HG03196 (cell line): ENCODE results near the gene BMP5.
"Not testable (repeated sequence)": the region's sequence is repeated elsewhere in the genome, so short reads cannot be mapped to it uniquely, and the experiment has no call there.

Experiments used
- ATAC-seq: cut with Tn5 transposase; IDR thresholded peaks from one replicate; pipeline ENCODE4 v1.9.1; 2021; ENCODE audit not compliant: unreplicated experiment

BMP5 gene

DNA sequence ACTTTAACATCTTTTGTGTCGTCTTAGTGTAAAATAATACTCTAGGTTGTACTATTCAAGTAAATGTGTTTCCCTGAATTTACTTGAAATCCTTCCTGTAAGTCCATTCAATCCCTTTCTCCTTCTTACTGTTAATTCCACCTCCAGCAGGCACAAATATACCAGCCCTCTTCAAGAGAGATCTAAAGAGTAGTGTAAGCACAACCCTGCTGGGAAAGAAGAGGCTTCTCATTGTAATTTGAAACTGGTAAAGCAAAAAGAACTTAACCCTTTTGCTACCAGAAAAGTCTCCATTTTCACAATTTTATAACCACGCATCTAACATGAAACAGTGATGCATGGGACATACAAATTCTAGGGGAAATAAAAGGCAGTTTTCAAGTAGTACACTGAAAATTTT is at the start of gene BMP5:
TSS of gene BMP5 (minus strand) at position 191 of the 400 bp plus-strand sequence. CDS start 725 bp downstream, outside the sequence.
- no peak for ATAC-seq

DNA sequence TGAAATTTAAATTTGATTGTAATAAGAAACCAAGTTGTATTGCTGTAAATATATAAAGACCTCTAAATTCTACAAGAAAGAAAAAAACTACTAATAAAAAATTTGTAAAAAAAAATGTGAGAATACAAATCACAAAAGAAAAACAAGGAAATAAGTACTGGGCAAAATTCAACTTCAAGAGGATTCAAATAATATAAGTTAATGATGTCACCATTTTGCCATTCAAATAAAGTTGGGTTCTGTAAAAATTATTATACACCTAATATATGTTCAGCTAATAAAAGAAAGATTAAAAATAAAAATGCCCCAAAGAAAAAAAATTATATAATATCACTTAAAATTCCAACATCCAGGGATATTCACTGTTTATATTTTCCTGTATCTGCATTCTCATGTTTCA is 47.0 kb upstream of the BMP5 start:
- ATAC-seq: no peak

DNA sequence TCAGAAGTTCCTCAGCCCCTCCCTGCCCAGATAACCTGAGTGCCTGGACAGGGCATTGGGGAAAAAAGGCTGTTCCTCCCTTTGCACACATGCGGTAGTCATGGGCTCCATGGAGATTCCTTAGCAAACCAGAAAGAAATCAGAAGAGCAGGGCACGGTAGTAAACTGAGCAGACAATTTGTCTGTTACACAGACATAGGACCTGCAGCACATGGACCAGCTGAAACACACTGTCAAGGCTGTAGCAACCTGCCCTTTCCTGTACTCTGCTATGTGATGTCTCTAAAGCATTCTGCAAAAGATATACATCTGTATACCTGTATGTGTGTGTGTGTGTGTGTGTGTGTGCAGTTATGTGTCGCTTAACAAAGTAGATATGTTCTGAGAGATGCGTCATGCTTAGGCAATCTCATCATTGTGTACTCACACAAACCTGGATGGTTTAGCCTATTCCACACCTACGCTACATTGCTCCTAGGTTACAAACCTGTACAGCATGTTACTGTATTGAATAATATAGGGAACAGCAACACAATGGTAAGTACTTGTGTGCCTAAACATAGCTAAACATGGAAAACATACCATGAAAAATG is 44.4 kb upstream of the BMP5 start:
- ATAC-seq: no peak

DNA sequence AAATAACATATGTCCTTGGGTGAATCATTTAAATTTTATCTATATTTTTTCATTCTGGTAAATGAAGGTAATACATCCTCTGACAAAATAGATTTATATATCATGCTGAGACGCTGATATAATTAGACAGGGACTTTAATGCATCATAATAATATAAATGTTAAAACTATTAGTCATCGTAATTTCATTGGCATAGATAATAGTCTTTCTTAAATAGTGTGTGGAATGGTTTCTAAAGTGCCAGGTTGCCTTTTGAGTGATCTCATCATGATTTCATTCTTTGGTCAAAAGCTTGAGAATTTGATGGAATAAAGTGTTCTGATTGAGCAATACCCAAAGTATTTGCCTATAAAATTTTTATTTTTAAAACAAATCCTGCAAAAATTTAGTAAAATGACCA is 43.2 kb upstream of the BMP5 start:
- ATAC-seq: no peak

DNA sequence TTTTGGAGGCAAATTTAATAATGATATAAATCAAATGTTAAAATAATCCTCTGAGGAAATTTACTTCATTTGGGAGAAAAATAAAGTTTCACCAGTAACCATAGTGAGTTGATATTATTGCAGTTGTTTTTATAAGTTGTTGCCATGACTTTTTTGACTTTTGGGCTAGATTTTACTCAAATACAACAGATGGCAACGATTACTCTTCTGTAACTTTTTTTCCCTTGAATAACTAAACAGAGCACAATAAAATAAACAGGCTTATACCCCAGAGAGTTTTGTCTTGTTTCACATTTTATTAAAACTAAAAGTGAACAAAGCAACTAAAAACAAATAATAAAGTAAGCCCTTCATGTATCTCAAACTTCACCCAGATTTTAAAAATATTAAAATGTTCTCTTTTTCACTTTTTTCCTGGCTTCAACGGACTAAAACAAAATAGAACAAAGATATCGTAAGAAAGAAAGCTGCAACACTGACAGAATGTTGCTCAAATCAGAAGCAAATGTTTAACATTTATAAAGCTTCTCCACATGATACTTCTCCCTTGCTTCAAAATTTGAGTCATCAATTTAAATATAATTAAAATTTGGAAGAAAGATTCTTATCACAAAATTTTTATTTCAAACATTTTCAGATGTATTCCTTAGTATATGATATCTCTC is 42.5 kb upstream of the BMP5 start:
- ATAC-seq: no peak

DNA sequence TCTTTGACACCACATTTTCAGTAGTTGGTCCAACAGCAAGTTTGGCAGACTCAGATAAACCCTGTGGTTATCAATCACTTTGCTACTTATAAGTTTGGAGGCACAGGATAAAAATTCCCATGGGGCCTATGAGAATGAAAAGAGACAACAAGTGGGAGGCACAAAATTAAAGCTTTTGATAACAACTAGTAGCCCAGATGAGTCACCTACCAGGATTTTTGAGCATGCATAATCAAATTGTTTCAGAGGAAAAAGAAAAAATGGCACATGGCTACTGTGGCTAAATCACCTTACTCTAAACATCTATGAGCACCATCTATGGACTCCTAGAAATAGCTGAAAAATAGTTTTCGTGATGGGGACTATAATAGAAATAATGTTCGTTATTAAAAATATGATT is 40.8 kb upstream of the BMP5 start:
- ATAC-seq: no peak

DNA sequence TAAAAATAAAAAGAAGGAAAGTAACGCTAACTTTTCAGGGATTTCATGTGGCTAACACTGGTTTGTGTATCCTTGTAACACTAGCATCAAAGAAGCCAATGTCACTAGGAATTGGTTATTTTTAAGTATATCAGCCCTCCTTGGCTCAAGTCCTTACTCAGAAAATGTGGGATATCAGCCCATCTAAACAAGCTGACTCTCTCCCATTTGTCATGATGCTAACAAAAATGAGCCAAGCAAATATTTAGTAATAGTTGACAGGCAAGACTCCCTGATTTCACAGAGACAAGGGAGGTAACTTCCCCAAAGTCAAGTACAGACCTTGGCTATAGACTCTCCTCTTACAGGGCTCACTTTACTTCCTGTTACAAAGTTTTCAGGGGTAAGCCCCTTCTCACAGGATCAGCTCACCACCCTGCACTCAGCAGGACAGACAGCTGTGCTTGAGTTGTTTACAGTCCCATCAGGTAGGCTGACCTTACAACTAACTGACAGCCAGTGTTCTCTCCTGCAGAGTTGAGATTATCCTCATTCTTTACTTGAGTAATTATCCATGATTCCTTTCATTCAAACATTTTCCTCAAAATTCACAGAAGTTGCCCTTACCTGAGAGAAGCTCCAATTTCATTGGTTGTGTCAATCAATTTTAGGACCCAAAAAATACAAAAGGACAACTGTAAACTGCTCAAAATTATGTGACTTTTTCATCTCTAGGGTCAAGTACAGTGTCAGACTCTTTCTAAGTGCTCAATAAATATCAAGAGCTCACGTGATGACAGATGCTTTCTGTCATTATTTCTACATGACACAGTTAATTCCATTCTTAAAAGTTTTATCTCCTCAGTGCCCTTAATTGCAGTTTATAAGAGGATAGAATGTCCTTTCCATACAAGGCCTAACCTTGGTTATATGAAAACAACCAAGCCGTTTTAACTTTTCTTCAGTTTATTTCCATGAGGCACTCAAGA is 38.1 kb upstream of the BMP5 start:
- no peak for ATAC-seq

DNA sequence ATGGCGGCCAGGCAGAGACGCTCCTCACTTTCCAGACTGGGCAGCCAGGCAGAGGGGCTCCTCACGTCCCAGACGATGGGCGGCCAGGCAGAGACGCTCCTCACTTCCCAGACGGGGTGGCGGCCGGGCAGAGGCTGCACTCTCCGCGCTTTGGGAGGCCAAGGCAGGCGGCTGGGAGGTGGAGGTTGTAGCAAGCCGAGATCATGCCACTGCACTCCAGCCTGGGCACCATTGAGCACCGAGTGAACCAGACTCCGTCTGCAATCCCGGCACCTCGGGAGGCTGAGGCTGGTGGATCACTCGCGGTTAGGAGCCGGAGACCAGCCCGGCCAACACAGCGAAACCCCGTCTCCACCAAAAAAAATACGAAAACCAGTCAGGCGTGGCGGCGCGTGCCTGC is 35.1 kb upstream of the BMP5 start:
- ATAC-seq: not testable (repeated sequence)

DNA sequence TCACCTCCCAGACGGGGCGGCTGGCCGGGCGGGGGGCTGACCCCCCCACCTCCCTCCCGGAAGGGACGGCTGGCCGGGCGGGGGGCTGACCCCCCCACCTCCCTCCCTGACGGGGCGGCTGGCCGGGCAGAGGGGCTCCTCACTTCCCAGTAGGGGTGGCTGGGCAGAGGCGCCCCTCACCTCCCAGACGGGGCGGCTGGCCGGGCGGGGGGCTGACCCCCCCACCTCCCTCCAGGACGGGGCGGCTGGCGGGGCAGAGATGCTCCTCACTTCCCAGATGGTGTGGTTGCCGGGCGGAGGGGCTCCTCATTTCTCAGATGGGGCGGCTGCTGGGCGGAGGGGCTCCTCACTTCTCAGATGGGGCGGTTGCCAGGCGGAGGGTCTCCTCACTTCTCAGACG is 34.5 kb upstream of the BMP5 start:
- not testable (repeated sequence) for ATAC-seq

DNA sequence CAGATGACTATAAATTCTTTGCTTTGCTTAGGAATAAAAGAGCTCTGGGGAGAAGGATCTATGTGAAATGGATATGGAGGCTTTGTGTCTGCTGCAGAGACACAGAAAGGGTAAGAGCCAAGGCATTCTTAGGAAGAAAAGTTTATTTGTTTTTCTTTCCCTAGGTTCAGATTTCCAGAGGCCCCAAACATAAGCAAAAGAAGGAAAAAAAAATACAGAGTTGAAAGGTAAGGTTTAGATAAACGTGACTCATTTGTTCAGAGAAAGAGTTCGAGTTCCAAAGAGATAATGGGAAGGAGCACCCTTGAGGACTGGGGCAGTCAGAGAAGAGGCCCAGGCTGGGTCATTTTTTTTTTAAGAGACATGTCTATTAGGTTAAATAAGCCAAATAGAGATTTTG is 27.4 kb upstream of the BMP5 start:
- no peak for ATAC-seq

DNA sequence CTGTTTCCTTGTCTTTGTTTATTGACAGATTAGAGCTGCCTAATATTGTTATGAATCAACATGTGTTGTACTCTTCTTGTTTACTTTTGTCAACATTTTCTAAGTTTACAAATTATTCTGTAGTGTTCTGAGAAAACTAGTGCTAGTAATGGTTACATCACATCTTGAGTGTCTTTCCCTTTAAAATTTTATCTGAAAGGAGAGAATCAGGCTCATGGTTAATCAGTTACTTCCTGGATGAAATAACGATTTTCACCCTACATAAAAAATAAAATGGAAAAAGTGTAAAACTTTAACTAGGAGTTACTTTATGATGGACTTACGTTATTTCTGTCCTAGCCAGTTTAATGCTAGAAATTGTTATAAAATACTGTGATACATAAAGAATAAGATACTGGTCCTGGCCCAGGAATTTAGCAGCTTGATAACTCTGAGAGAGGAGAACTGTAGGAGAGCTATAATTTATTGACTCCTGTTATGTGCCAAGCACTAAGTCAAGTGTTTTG is 26.4 kb upstream of the BMP5 start:
- no peak for ATAC-seq

DNA sequence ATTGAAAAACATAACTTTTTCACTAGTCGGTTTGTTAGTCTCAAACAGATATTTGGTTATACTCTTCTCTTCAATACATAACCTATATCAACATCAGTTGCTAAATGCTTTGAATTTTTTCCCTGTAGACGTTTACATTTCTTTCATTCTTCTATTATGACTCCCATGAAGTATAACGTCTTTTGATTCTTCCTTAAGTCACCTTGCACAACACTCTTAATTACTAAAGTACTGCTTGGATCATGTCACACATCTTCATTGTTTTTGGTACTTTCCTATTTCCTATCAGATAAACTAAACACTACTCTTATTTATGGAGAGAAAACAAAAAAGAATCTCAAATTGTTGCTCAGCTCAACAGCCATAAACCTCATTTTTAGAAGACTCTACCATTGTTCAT is 23.0 kb upstream of the BMP5 start:
- no peak for ATAC-seq

DNA sequence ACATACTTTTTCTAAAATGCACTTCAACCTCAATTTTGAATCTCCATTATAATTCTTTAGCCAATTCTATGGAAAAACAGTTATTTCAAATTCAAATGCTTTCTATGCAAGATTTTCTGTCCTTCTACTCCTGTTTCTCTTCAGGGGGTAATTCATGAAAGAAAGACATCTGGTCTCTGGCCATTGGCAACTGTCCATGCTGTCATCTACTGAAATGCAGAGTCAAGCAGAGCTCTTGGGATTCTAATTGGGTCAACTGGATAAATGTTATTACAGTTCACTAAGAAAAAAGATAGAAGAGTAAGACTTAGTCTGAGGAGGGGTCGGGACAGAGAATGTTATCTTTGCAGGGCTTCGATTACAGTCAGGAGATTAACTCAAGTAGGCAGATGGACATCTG is 22.0 kb upstream of the BMP5 start:
- no peak for ATAC-seq

DNA sequence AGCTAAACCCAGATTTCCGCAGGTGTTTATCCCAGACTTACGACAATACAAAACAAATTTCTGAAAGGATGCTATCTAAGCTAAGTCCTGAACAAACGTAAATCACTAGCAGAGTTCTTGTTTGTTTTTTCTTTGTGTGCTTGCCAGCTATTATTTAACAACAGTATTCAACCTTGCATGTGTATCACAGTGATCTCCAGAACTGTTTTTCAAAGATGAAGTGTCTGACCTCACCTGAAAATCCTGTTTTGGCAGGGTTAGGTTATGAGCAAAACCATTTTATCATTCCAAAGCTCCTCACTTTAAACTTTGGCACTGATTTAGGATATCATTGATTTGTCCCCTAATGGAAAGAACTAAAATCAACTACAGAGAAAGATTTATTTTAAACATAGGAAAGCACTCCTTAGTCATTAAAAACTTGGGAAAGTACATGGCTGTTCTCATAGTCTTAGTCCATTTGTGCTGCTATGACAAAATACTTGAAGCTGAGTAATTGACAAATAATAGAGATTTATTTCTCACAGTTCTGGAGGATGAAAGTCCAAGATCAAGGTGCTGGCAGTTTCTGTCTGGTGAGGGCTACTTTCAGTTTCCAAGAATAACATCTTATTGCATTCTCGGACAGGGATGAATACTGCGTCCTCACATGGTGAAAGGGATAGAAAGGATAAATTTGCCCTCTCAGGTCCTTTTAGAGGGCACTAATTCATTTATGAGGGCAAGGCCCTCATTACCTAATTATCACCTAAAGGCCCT is 20.8 kb upstream of the BMP5 start:
- ATAC-seq: no peak

DNA sequence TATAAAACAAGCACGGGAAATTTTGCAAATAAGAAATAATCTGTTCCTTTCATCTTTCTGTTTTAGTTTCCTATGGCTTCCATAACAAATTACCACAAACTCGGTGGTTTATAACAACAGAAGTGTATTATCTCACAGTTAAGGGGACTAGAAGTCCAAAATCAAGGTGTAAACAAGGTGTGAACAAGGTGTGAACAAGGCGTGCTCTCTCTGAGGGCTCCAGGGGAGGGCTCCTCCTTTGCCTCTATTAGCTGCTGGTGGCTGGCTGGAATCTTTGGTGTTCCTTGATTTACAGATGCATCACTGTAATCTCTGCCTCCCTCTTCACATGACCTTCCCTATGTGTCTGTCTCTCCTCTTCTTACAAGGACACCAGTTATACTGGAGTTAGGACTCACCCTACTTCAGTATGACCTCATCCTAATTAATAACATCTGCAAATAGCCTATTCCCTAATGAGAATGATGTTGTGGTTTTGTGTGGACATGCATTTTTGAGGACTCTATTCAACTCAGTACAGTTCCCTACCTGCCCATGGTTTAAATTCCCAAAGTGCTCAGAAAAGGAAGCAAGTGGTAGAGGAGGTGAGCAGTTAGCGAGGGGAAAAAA is 17.5 kb upstream of the BMP5 start:
- ATAC-seq: no peak

DNA sequence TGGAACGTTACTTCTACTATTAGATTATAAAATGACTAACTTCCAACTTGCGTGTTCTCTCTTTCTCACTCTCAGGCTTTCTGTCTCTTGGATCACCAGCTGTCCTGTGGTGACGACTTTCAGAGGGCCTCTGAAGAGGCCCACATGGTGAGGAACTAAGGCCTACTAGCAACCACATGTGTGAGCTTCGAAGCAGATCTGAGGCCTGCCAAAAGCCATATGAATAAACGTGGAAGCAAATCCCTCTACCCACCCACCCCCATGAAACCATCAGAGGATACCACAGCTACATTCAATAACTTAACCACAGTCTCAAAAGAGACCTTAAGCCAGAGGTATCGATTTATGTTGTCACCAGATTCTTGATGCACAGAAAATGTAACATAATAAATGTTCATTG is 13.5 kb upstream of the BMP5 start:
- ATAC-seq: no peak

DNA sequence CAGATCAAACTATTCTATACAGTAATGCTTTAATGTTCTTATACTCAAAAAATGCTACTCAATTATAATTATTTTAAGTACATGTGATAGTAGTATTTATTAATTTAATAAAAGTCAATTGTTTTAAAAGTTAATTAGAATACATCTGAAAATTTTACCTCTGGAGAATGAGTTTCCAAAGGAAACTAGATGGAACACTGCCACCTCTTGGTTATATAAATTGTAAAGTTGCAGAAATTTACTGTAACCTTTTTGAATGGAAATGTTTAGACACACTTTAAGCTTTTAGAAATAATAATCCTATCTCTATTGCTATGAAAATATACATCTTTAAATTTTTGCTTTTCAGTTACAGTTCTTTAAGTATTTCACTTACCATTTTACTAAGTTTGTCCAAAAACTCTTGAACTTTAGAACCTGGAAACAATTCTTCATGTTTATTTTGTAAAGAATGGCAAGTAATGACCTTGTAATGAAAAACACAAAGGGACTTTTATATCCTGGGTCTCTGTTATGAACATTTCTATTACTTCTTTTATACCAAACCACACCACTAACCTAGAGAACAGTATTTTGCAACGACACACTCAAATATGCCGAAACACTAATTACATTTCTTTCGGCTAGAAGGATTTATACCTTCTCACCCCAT is 10.9 kb upstream of the BMP5 start:
- ATAC-seq: no peak

DNA sequence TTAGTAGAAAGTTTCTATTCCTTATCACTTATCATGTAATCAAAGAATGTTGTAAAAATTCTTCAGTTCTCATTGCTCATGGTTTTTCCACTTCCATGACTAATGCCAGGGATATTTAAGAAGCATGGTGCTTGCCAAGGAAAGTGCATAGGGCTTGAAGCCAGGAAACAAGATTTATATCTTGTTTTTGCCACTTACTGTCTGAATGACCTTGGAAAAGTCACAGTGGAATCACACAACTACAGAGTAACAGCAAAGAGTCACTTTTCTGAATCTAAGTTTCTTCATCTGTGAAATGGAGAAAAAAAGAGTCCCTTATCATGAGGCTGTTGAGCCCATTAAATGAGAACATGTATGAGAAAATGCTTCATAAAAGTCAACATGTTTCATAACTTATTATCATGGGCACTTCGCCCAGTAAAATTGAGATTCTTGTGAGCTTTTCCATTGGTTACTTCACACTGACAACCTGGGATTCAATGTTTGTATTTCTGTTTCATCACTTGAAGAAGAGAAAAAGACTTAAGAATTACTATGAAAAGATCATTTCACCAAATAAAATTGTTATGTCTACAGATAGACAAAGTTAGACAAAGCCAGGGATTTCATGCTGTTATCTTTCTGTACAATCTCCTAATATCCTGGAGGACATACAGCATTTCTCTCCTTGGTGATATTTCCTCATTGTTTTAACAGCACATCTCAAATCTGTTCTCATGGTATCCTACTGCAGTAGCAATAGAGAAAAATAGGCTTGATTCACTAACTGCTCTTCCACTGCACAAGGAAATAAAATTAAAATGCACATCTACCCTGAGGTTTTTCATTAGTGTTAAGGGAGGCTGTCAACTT is 7.6 kb upstream of the BMP5 start:
- ATAC-seq: no peak

DNA sequence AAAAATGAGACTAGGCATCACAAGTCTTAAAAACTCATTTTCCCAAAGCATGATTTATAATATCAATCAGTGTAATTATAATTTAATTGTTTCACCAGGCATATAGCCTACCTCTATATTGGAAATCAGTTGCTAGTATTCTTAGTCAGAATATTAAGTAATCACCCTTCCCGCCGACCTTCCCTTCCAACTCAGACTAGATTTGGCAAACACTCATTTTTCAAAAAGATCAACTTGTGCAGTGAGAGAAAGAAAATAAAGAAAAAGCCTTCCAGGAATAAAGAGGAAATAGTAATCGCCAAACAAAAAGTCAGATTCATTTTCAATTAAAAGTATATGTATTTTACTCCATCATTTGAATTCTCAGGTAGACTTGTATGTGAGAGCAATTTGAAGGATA is 1.9 kb upstream of the BMP5 start:
- no peak for ATAC-seq
